Cerebellar cortex (tissue), 1 donor: ENCODE results near the gene PARP11.
"Not testable (repeated sequence)": the region's sequence is repeated elsewhere in the genome, so short reads cannot be mapped to it uniquely, and the experiment has no call there.

ENCODE experiments used
- DNase-seq: peaks from one replicate; pipeline ENCODE4 v3.0.0-alpha.2; 2015; ENCODE audit warnings: low spot score

PARP11 gene

DNA sequence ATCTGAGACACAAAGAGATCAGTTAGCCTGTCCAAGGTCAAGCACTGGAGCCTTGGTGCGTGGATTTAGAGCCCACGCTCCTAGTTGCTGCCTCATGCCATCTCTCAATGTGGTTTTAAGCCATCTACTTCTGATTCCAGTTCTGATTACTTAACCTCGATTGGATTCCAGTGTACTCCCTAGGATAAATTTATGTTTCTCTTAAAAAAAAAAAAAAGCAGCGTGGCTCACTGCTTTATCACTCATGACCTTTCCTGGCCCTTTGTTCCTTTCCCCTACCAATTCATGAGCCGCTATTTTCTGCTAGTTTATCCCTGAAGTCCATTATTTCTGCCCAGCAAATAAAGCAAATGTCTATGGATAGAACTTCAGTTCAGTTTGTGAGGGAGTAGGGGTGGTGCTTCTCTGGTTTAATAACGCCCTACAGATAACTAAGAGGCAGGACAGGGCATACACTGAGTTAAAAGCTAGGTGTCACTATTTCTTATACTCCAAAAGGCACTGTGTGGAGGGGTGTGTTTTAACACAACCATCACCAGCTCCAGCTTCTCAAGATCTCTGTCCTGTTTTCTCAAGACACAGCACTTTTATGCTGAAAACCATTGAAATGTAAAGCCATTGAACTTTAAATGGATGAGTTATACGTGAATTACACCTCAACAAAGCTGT, 9.8 kb upstream of the PARP11 start:
- DNase-seq, result peak; percentile 24

DNA sequence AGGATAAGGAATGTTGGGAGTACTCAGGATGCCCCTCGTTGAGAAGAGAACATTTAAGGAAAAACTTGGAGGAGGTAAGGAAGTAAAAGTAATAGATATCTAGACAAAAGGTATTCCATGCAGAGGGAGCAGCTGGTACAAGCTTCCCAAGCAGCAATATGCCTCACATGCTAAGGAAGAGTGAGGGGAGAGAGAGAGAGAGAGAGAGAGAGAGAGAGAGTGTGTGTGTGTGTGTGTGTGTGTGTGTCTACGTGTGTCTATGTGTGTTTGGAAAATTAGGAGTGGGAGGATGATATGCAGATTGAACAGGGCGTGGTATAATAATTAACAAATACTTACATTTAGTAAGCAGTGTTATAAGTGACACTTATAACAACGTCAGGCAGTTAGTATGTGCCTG, 9.2 kb upstream of the PARP11 start:
- no peak for DNase-seq

DNA sequence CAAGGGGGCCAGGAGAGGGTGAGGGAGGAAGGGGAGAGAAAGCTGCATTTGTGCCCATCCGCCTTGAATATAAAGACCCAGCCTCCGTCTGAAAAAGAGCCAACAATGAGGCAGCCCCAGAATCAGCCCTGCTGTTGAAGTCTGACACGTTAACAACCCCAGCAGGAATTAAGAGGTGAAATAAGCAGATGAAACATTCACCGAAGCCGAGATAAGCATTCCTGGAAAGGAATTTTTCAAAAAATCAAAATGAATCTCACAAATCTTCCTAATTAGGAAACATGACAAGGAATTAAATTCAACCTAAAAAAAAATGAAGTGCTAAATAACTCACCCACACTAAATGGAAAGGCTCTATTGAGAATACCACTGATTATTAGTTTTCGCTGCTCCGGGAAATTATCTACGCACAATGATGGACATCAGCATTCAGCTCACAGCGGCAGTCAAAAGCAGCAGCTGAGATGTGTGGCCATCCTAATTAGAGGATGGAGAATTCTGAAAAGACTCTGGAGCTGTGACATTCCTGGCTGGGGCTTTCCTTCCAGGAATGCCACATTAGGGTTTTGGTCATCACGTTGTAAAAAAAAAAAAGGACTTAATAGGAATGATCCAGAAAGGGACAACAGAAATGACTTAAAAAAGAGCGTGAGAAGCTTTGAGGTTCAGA, 8.2 kb upstream of the PARP11 start:
- no peak for DNase-seq

DNA sequence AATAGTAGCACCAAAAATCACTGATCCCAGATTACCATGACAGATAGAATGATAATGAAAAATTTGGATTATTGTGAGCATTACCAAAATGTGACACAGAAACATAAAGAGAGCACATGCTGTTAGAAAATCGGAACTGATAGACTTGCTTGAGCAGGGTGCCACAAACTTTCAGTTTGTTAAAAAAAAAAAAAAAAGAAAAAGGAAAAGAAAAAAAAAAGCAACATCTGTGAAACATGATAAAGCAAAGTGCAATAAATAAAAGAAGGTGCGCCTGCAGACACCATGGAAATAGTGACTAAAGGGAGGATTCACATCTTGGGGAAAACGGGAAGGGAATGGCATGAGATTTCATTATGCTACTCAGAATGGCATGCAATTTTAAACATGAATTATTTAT, 6.6 kb upstream of the PARP11 start:
- DNase-seq, result no peak

DNA sequence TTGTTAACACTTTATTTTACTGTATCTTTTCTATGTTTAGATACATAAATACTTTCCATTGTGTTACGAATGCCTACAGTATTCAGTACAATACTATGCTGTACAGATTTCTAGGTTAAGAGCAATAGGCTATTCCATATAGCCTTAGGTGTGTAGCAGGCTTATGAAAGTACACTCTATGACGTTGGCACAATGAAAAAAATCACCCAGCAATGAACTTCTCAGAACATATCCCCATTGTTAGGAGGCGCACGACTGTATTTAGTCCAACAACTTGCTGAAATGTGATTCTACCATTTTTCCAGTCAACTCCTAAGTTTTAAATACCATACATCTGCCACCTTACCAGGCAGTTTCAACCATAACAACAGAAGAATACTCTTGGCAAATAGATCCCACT, 1.8 kb downstream of the PARP11 start:
- no peak for DNase-seq

DNA sequence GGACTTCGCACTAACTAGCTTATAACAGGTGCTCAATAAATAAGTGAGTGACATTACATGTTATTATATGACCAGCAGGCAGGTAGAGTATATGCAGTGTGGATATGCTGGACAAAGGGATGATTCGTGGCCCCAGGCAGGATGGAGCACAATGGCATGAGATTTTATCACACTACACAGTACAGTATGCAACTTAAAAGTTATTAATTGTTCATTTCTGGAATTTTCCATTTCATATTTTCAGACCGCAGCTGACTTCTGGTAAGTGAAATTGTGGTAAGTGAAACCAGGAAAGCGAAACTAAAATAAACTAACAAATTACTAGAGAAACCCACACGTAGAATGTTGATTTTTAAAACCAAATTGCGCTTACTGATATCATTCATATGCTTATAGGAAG, 3.3 kb downstream of the PARP11 start:
- DNase-seq, result no peak

DNA sequence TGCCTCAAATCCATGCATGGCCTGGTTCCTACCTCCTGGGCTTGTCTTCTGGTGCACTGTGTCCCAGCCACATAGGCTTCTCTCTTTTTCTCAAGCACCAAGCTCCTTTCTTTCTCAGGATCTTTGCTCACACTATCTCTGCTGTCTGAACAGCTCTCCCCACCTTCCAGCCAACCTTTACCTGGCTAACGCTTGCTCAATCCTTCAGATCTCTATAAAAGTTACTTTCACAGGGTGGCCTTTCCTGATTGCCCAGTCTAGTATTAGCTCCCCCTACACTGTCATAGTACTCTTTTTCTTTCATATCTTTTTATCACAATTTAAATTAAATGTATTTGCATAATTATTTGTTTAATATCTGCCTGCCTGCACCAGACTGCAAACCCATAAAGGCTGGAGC, 3.8 kb downstream of the PARP11 start:
- DNase-seq, result no peak

DNA sequence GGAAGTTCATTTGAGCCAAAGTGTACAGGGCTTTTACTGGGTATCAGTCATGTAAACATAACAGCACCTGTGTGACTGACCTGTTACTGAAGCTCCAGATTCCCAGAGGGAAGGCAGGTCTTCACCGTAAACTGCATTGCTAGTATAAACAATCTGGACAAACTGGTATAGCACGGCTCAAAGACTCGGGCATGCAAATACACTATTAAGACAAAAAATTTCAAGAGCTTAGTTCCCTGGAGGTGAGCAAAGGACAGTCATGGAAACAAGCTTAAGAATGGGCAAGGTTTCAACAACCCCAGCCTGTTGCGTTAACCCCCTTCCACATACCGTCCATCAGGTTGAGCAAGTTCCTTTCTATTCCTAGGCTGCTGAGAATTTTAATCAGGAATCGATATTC, 9.4 kb downstream of the PARP11 start:
- DNase-seq, result no peak

DNA sequence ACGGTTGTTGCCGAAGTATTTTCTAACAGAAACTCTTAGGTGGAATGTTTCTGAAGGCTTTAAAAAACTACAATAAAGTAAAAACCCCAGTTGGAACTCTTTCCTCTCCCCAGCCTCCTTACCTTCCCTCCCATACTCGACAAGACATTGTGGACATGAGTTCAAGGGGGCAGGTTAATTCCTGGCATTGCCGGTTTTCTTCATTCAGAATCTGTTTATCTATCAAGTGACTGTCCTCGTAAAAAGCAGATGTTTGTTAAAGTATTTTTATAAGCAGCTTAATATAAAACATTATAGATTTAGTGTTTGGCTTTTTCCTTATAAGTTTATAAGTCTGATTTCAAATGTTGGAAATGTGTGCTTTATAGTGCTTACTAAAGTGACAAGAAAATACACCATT, 30.7 kb downstream of the PARP11 start:
- DNase-seq, result no peak

DNA sequence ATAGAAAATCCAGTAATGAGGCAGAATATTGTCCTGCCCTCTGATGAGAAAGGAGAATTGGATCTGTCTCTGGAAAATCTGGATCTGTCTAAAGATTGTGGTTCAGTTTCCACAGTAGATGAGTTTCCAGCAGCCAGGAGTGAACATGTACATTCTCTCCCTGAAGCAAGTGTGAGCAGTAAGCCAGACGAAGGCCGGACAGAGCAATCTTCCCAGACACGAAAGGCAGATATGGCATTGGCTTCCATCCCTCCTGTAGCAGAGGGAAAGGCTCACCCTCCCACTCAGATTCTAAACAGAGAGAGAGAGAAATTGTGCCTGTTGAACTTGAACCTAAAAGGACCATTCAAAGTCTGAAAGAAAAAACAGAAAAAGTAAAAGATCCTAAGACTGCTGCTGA, 31.4 kb downstream of the PARP11 start:
- DNase-seq, result no peak

DNA sequence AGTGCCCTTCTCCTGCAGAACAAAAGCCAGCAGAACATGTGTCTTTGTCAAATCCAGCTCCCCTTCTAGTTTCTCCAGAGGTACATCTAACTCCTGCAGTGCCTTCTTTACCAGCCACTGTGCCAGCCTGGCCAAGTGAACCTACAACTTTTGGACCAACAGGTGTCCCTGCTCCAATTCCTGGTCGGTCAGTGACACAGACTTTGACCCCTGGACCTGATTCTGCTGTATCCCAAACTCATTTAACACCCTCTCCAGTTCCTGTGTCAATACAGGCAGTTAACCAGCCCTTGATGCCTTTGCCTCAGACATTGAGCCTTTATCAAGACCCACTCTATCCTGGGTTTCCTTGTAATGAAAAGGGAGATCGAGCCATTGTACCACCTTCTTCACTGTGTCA, 32.4 kb downstream of the PARP11 start:
- not testable (repeated sequence) for DNase-seq

DNA sequence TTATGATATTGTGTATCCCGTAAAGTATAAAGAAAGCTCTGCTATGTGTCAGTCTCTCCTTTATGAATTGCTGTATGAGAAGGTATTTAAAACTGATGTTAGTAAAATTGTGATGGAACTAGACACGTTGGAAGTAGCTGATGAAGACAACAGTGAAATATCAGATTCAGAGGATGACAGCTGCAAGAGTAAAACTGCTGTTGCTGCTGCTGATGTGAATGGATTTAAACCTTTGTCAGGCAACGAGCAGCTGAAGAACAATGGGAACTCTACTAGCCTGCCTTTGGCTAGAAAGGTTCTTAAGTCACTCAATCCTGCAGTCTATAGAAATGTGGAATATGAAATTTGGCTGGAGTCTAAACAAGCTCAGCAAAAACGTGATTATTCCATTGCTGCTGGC, 33.5 kb downstream of the PARP11 start:
- not testable (repeated sequence) for DNase-seq

DNA sequence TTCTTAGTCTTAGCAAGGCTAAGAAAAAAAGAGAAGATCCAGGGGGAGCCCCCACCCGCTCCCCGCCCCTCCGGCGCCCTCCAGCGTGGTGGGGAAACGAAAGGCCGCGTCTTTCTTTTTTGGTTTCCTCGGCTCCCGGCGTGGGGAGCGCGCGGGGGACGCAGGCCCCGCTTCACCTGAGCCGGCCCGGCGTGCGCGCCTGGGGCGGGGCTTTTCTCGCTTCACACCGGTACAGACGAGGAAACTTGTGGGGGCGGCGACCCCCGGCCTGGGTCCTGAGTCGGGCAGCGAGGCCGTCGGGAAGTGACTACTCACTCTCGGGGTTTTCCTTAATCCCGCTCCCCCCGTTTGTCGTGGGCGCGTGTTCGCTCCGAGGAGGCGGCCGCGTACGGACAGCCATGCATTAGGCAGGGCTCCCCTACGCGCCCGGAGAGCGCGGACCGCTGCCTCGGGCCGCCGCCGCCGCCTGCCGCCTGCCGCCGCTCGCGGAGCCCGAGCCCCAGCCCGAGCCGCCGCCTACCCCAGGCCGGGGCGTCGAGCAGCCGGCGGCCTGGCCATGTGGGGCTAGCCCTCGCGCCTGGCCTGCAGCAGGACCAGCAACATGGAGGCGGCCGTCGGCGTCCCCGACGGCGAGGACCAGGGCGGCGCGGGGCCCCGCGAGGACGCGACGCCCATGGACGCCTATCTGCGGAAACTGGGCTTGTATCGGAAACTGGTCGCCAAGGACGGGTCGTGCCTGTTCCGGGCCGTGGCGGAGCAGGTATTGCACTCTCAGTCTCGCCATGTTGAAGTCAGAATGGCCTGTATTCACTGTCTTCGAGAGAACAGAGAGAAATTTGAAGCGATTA, 34.3 kb downstream of the PARP11 start:
- not testable (repeated sequence) for DNase-seq

DNA sequence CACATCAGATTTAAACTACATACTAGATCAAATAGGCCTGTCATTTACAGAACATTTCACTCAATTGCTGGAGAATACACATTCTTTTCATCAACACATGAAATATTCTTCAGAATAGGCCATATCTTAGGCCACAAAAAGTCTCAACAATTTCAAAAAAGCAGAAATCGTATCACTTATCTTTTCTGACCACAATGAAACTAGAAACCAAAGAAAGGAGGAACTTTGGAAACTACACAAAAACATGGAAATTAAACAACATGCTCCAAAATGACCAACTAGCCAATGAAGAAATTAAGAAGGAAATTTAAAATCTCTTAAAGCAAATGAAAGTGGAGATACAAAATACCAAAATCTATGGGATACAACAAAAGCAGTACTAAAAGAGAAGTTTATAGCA, 35.1 kb downstream of the PARP11 start:
- no peak for DNase-seq

DNA sequence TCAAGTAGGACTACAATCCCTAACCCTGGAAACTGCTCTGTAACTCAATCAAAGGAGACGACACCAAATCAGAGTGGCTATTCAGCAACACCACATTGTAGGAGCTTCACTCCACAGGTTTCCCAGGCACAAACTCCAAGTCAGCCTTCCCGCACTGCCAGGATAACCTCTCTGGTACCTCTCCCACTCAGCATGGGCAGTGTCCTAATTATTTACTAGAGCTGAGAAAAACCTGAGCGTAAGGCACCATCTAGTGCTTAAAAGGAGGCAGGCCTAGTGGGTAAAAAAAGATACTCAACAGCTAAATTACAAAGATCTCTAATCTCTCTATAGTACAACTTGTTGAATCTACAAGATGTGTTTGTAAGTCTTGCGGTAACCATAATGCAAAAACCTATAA, 36.1 kb downstream of the PARP11 start:
- DNase-seq, result no peak

DNA sequence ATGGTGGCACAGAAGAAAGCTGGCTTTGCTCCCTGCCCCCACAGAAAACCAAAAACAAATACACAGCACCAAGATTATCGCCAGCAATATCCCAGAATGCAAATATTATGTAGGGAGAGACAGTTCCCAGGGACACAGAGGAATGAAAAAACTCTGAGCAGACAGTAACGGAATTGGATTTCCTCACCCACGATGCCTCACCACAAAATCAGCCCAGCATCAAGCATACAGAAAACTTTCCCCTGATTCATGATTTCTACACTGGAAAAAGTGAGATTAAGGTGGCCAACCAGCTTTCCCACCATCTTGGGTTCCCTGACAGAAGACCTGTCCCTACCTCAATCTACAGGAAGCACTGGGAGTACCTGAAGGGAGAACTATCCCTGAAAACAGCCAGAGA, 36.6 kb downstream of the PARP11 start:
- no peak for DNase-seq

DNA sequence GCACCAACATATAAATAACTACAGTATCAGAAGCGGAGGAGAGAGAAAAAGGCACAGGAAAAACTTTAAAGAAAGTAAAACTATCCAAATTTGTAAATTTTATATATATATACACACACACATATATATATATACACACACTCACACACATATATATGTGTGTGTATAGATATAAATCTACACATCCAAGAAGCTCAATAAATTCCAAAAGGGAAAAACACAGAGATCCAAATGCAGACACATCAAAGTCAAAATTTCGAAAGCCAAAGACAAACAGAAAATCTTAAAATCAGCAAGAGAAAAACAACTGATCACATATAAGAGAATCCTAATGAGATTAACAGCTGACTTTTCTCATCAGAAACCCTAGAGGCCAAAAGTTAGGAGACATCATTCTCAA, 37.3 kb downstream of the PARP11 start:
- no peak for DNase-seq

DNA sequence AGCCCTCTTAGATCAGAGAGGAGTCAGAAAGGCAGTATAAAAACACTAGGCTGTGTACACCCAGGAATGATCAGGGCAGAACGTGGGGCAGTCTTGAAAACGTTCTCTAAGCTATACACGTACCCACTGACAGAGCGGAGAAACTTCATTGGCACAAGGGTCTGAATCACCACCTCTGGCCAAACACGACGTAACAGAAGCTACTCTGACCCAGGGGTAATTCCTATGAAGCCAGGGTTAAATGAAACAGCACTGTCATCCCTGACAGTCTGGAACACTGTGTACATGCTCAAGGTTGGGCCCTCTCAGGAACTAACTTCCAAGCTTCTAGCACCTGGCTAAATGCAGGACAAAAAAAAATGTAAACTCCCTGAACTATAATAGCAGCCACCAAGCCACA, 38.4 kb downstream of the PARP11 start:
- no peak for DNase-seq

DNA sequence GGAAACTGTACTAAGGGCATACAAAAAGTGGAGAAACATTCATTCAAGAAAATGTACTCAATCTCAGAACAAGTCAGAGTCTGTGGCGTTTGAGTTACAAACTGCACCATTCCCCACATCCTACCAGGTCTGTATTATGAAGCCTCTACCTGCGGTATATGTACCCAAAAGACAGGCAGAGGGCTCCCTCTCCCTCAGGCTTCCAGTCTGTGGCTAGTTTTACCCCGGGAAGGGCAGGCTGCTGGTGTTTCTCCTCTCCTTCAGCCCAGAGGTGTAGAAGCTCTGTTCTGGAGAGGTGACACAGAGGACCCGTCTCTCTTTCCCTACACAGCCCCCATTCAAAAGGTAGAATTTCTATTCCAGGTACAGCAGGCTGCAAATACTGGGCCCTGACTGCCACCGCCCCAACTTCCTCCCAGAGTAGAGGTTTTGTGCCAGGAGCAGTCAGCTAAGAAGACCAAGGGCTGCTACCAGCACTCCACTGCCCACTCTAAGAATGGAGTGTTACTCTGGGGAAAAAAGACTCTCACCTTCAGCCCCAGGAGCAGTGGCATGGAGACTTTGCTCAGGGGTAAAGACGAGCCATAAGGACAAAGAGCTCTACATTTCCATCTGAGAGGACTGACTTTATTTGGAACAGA, 39.4 kb downstream of the PARP11 start:
- peak; percentile 2 for DNase-seq

DNA sequence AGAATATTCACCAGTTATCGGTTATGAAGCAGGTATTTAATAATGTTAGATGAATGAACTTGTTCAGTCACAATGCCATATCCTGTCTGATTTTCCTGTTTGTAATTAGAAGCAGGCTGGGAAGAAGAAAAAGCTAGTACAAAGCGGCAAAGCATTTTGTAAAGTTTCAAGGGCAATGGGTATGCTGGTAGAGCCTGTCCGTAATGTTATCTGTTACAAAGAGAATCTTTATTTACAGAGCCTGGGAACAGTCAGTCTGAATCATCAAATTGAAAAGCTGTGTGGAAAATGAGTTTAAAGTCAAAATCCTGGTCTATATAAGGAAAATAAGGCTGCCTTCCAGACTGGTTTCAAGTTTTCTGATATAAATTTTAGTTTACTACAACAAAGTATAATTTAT, 40.5 kb downstream of the PARP11 start:
- no peak for DNase-seq

DNA sequence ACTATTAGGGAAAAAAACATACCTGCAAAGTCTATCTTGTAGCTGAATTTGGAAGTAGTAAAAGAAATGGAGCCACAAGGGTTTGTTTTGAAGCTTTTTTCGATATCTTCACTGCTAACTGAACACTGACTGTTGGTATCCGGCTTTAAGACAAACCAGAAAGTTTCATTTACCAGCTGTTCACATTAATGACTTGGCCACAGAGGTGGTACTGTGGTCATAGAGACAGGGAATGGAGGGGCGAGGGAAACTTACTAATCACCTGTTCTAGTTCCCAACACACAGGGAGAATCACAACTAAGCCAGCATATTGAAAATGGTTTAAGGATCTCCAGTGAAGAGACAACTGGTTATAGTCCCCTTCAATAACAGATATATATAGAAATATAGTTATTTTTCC, 44.3 kb downstream of the PARP11 start:
- no peak for DNase-seq

DNA sequence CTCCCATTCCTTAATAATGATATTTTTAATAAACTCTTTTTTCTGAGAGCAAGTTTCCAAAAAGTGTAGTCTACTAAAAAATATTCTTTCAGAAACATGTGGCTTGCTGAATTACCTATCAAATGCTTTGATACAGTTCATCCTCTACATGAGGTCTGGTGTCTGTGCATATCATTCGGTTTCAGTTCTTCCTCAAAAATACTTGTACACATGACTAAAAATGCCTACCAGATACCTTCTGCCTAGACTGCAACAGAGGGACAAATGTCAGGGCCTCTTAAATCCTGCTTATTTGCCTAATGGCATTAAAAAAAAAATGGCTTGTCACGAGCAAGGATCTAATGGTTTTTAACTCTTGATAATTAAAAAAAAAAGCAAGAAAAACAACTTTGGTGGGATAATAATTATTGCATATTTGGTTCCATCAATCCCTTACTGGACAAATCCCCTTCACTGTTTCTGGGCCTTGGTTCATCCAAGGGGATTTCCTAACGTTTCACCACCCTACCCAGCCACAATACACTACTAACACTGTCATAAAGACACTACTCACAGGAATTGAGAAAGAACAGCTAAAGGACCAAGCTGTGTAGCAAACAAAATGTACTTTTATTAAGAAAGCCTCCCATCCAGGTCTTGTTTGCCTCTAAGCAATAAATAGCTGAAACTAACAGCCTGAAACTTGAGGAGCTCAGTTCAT, 45.7 kb downstream of the PARP11 start:
- DNase-seq, result no peak
